Mesothelial cell of epicardium (in vitro differentiated cells): Measurements from ENCODE around the gene CLCN5. TPM values are rescaled to one million over a fixed set of nuclear protein-coding genes. Genes with fewer than 3 reads are reported as not detected.

ENCODE experiments used
- DNase-seq, 2 experiments: peaks; one replicate each; pipeline ENCODE4 v3.0.0; 2021; ENCODE audit warnings: low spot score in 2 of 2; ENCODE audit not compliant: unreplicated experiment in 2 of 2
- H3K27ac Mint-ChIP-seq: 2 replicates; pipeline ENCODE4 v1.8.0; 2021; ENCODE audit warnings: mixed read lengths
- H3K27me3 Mint-ChIP-seq: 2 replicates; pipeline ENCODE4 v1.8.0; 2021; ENCODE audit warnings: low read depth, mixed read lengths
- H3K36me3 Mint-ChIP-seq: 2 replicates; pipeline ENCODE4 v1.8.0; 2021; ENCODE audit warnings: mixed read lengths
- H3K4me1 Mint-ChIP-seq: 2 replicates; pipeline ENCODE4 v1.8.0; 2021; ENCODE audit warnings: mixed read lengths
- H3K4me3 Mint-ChIP-seq: 2 replicates; pipeline ENCODE4 v1.8.0; 2021; ENCODE audit warnings: mild to moderate bottlenecking, moderate library complexity, mixed read lengths
- H3K9me3 Mint-ChIP-seq: 2 replicates; pipeline ENCODE4 v1.8.0; 2021; ENCODE audit warnings: mixed read lengths
- total RNA-seq: library from RNA; stranded (reverse); gene quantifications from 3 replicates; pipeline ENCODE4 v1.2.1, GENCODE V29; 2021
- TF ChIP-seq, protein P1 (sequence below): fragments of 200-600 bp; sonication (generic); IDR thresholded peaks from one replicate; pipeline ENCODE4 v1.5.0; 2021; ENCODE audit warnings: antibody characterized with exemption; ENCODE audit not compliant: unreplicated experiment

The CLCN5 gene
- total RNA-seq, 1 donor from 2014 or later: 52.0 TPM

DNA sequence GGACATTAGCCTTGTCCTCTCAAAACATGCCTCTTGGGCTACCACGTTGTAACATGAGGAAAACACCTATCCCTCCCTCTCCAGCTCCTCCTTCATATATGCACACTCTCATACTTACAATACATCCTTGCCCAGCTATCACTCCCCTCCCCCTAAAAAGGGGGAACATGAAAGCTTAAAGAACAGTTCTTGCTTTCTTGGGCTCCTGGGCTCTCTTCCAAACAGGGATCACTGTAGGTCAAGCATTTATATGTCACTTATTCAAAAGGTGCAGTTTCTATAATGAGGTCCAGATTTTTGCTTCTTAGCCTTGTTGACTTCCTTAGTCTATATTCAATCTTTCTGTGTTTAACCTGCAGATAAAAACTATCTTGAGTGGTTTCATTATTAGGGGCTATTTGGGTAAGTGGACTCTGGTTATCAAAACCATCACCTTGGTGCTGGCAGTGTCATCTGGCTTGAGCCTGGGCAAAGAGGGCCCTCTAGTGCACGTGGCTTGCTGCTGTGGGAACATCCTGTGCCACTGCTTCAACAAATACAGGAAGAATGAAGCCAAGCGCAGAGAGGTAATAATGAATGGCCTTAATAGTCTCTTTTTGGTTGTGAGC lies 159.0 kb downstream of the CLCN5 start:
- TF ChIP-seq, protein P1, sequence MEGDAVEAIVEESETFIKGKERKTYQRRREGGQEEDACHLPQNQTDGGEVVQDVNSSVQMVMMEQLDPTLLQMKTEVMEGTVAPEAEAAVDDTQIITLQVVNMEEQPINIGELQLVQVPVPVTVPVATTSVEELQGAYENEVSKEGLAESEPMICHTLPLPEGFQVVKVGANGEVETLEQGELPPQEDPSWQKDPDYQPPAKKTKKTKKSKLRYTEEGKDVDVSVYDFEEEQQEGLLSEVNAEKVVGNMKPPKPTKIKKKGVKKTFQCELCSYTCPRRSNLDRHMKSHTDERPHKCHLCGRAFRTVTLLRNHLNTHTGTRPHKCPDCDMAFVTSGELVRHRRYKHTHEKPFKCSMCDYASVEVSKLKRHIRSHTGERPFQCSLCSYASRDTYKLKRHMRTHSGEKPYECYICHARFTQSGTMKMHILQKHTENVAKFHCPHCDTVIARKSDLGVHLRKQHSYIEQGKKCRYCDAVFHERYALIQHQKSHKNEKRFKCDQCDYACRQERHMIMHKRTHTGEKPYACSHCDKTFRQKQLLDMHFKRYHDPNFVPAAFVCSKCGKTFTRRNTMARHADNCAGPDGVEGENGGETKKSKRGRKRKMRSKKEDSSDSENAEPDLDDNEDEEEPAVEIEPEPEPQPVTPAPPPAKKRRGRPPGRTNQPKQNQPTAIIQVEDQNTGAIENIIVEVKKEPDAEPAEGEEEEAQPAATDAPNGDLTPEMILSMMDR: no peak
- Mint-ChIP-seq H3K4me1 (peaks cover 8% of the 10 kb centered on the region), H3K36me3 (peaks cover 13% of the 10 kb centered on the region), H3K27me3 (no peaks in the 10 kb centered on the region), H3K9me3 (peaks cover 15% of the 10 kb centered on the region), H3K4me3 (no peak overlapping the region), H3K27ac (peak overlapping the region; percentile 55)
- DNase-seq: no peak

DNA sequence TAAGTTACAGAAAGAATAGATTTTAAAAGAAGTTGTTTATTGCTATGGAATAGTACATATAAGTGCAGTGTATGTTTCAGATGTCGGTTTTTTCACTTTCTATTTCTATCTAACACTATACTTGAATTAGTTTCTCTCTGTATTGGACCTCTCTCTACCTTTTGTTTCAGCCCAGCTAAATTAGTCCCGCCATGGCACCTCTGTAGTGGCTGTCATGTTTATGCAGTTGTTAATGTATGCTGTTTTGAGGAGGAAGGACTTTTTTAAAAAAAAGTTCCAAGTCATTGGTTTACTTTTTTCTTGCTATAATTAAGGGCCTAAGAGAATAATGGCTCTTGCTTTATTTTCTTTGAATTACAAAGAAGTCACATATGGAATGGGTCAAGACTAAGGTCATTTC lies 160.3 kb downstream of the CLCN5 start:
- Mint-ChIP-seq H3K4me1 (peaks cover 8% of the 10 kb centered on the region), H3K9me3 (peaks cover 15% of the 10 kb centered on the region), H3K4me3 (no peak overlapping the region), H3K36me3 (peaks cover 12% of the 10 kb centered on the region), H3K27ac (no peak overlapping the region), H3K27me3 (no peaks in the 10 kb centered on the region)
- TF ChIP-seq, protein P1: no peak
- no peak for DNase-seq

DNA sequence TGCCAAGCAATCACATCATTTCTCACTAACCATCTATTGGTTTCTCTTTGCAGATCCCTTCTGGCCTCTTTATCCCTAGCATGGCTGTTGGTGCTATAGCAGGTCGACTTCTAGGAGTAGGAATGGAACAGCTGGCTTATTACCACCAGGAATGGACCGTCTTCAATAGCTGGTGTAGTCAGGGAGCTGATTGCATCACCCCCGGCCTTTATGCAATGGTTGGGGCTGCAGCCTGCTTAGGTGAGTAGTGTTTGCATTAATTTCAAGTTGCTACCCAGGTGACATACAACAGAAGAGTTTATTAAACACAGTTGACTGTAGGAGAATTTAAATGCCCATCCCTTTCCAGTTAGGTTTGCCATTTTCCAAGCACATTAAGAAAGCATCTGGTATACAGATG lies 166.2 kb downstream of the CLCN5 start:
- H3K27me3 Mint-ChIP-seq: no peaks in the 10 kb centered on the region
- peaks cover 16% of the 10 kb centered on the region for H3K9me3 Mint-ChIP-seq
- peaks cover 20% of the 10 kb centered on the region for H3K36me3 Mint-ChIP-seq
- H3K4me1 Mint-ChIP-seq: no peaks in the 10 kb centered on the region
- no peak overlapping the region for H3K27ac Mint-ChIP-seq
- no peak for DNase-seq
- TF ChIP-seq, protein P1: no peak
- H3K4me3 Mint-ChIP-seq: no peak overlapping the region

DNA sequence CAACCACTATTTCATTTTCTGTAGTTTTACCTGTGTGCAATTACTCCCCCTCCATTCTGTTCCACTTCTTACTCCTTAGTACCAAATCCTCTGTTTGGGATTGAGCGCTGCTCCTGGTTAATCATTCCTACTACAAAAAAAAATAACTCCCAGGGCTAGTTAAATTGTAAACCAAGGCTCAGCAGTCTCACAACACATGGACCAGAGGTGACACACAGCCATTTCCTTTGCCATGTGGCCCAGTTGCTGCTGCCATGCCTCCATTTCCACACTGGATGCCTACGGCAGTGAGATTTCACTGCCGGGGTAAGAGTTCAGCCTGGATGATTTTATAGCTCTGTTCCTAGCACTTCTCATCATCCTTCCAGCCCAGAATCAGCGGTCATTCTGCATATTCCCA lies 171.2 kb downstream of the CLCN5 start:
- H3K36me3 Mint-ChIP-seq: peaks cover 15% of the 10 kb centered on the region
- DNase-seq: no peak
- peaks cover 13% of the 10 kb centered on the region for H3K9me3 Mint-ChIP-seq
- no peaks in the 10 kb centered on the region for H3K4me1 Mint-ChIP-seq
- no peaks in the 10 kb centered on the region for H3K27me3 Mint-ChIP-seq
- no peak overlapping the region for H3K4me3 Mint-ChIP-seq
- H3K27ac Mint-ChIP-seq: no peak overlapping the region
- TF ChIP-seq, protein P1: no peak

DNA sequence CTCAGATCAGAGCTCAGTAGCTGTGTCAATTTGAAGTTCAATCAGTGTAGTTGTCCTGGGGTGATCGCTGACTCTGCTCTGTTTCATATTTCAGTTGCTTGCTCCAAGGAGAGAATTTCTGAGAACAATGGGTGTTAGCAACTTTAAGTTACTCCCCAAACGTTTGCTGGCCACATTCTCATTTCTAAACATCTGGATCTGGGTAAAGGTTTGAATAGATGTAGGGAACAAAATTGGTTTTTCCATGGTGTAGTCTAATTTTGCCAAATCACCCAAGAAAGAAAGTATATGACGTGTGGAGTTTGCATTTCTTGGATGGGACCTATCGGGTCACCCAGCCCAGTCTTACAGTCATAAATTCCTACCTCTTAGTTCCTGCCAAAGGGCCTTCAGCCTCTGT lies 174.7 kb downstream of the CLCN5 start:
- Mint-ChIP-seq H3K36me3 (peaks cover 4% of the 10 kb centered on the region), H3K4me3 (no peak overlapping the region), H3K27me3 (no peaks in the 10 kb centered on the region), H3K4me1 (peaks cover 3% of the 10 kb centered on the region), H3K27ac (no peak overlapping the region), H3K9me3 (peaks cover 6% of the 10 kb centered on the region)
- DNase-seq: no peak
- TF ChIP-seq, protein P1: no peak

DNA sequence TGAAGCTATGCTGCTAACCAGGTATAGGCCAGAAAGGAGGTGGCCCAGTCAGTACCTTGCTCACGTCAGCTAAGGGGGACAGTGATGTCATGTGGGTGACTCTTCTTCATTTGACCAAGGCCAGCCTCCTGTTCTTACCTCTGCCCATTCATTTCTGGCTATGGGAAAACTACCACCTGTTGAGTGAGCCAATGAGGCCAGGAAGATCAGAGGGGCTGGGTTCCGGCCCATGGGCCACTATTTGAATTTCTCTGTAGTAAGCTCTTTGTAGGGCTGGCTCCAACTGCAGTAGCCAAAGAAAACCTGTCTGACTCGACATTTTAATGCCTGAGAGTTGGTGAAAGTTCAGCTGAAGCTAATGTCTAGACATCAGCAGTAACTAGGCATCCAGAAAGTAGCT lies 175.8 kb downstream of the CLCN5 start:
- no peaks in the 10 kb centered on the region for H3K27me3 Mint-ChIP-seq
- H3K36me3 Mint-ChIP-seq: peaks cover 4% of the 10 kb centered on the region
- TF ChIP-seq, protein P1: no peak
- peaks cover 3% of the 10 kb centered on the region for H3K4me1 Mint-ChIP-seq
- no peak for DNase-seq
- no peak overlapping the region for H3K27ac Mint-ChIP-seq
- H3K4me3 Mint-ChIP-seq: no peak overlapping the region
- peaks cover 6% of the 10 kb centered on the region for H3K9me3 Mint-ChIP-seq
